Measurements from ENCODE around the gene GNPDA1.

The GNPDA1 gene

DNA sequence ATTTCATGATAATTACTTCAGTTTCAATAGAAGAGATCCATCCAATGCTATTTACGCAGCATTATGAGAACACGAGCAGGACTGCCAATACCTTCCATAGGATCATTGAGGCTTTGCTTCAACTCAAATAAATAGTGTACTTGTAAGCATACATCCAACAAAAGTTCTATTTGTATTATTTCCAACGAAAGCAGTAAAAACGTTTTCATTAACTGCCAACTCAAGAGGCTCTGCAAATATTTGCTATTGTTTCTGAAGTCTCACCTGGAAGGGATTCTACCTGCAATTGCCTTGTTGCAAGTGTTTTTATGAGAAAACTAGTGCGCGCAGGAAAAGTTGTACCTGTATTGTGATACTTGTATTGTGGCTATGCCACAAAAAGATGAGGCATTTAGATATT, 11.0 kb upstream of the GNPDA1 start:
- H3K79me2 ChIP-seq (ENCODE audit: control insufficient read depth, insufficient read depth, low read length, unreplicated experiment) = no peaks in the 10 kb centered on the region
- peaks cover 12% of the 10 kb centered on the region for H3K4me1 ChIP-seq (ENCODE audit: control insufficient read depth, insufficient read depth, low read length, unreplicated experiment)
- no peak overlapping the region; the same call in 1 of the 2 replicates for H3K4me3 ChIP-seq (ENCODE audit: low read depth, low read length)
- no peak overlapping the region for H3K27ac ChIP-seq (ENCODE audit: low read depth, low read length)
- H3K27me3 ChIP-seq (ENCODE audit: insufficient read depth, low read length) = no peaks in the 10 kb centered on the region
- H2AFZ ChIP-seq (ENCODE audit: low read length, unreplicated experiment) = no peak overlapping the region
- no peaks in the 10 kb centered on the region for H3K36me3 ChIP-seq (ENCODE audit: insufficient read depth, low read length)

DNA sequence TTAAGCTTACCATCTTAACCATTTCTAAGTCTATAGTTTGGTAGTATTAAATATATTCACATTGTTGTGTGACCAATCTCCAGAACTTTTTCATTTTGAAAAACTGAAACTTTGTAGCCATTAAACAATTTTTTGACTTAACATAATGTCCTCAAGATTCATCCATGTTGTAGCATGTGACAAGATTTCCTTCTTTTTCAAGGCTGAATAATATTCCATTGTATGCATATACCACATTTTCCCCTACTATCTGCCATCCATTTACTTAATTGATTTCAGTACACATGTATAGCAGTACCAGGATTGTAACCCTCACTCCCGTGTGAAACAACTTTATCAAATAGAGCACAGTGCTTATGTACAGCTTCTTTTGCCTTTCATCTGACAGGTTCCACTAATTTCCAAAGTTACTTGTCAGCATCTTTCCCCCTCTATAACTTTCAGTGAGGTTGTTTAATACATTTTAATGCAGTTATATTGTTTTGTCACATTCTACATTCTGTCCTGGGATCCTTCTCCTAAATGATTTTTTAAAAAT, 7.4 kb upstream of the GNPDA1 start:
- H3K79me2 ChIP-seq (ENCODE audit: control insufficient read depth, insufficient read depth, low read length, unreplicated experiment) = no peaks in the 10 kb centered on the region
- no peak overlapping the region for H2AFZ ChIP-seq (ENCODE audit: low read length, unreplicated experiment)
- H3K36me3 ChIP-seq (ENCODE audit: insufficient read depth, low read length) = no peaks in the 10 kb centered on the region
- peaks cover 21% of the 10 kb centered on the region for H3K4me1 ChIP-seq (ENCODE audit: control insufficient read depth, insufficient read depth, low read length, unreplicated experiment)
- no peaks in the 10 kb centered on the region for H3K27me3 ChIP-seq (ENCODE audit: insufficient read depth, low read length)
- no peak overlapping the region for H3K27ac ChIP-seq (ENCODE audit: low read depth, low read length)
- no peak overlapping the region for H3K4me3 ChIP-seq (ENCODE audit: low read depth, low read length)

DNA sequence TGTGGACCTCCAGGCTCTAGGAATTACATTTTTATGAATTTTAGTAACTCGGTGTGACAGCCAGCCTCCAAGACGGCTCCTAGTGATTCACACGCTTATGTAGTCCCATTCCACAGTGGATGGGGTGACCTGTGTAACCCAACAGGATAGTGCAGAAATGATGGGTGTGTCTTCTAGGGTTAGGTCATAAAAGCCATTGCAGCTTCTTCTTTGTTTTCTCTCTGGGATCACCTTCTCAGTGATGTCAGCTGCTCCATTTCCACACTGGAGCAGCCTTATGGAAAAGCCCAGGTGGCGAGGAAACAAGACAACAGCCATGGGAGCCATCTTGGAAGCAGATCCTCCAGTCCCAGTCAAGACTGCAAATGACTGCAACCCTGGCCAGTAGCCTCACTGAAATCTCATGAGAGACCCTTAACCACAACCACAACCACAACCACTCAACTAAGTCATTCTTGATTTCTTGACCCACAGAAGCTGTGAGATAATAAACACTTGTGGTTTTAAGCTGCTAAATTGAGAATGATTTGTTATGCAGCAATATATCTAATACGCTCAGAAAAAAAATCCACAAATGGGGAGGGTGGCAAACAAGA, 5.1 kb upstream of the GNPDA1 start:
- Histone ChIP-seq H3K79me2 (ENCODE audit: control insufficient read depth, insufficient read depth, low read length, unreplicated experiment) (no peaks in the 10 kb centered on the region), H2AFZ (ENCODE audit: low read length, unreplicated experiment) (no peak overlapping the region), H3K4me1 (ENCODE audit: control insufficient read depth, insufficient read depth, low read length, unreplicated experiment) (peaks cover 34% of the 10 kb centered on the region), H3K27ac (ENCODE audit: low read depth, low read length) (no peak overlapping the region), H3K36me3 (ENCODE audit: insufficient read depth, low read length) (no peaks in the 10 kb centered on the region), H3K4me3 (ENCODE audit: low read depth, low read length) (no peak overlapping the region), H3K27me3 (ENCODE audit: insufficient read depth, low read length) (no peaks in the 10 kb centered on the region)

DNA sequence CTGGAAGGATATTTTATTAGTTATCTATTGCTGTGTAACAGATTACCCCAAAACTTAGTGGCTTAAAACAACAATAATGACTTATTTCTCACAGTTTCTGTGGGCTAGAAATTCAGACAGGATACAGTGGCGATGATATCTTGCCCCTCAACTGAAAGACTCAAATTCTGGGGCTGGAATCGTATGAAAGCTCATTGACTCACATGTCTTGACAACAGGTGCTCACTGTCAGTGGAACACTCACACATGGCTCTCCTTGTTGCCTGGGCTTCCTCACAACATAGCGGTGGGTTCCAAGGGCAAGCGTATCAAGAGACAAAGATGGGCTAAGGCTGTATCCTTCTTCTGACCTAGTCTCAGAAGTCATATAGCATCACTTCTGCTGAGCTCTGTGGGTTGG, 3.7 kb upstream of the GNPDA1 start:
- Histone ChIP-seq H3K4me1 (ENCODE audit: control insufficient read depth, insufficient read depth, low read length, unreplicated experiment) (peaks cover 39% of the 10 kb centered on the region), H3K79me2 (ENCODE audit: control insufficient read depth, insufficient read depth, low read length, unreplicated experiment) (no peaks in the 10 kb centered on the region), H3K27ac (ENCODE audit: low read depth, low read length) (peak overlapping the region; percentile 9; the same call in 1 of the 2 replicates), H3K4me3 (ENCODE audit: low read depth, low read length) (no peak overlapping the region), H3K27me3 (ENCODE audit: insufficient read depth, low read length) (no peaks in the 10 kb centered on the region), H2AFZ (ENCODE audit: low read length, unreplicated experiment) (no peak overlapping the region), H3K36me3 (ENCODE audit: insufficient read depth, low read length) (no peaks in the 10 kb centered on the region)

DNA sequence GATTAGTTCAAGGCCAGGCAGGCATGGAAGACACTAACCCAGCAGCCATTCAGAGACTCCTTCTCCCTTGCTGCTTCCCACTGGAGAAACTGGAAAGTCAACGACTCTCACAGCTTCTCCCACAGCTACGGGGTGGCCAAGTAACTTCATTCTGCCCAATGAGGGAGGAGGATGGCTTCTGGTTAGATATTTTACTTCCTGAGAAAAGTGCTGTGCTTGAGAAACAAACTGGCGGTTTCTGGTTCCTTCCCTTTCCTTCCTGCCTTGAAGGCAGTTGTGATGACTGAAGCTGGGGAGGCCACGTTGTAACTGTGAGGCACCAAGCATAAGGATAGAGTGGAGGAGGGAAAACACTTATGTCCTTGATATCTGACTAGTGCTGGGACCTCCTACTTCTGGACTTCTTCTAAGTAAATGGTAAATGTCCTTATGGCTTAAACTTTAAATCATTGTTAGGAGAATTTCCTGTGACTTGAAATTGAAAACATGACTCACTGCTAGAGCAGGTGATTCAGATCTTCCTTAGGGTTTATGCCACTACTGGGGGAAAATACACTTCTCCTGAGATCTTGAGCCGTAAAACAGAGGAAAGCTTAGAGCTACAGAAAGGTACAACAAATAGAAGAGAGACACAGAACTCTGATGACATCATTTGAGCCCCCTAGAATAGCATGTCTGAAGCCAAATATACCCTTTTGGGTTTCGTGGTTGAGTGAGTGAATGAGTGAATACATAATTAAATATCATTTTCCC, 3.1 kb upstream of the GNPDA1 start:
- Histone ChIP-seq H3K79me2 (ENCODE audit: control insufficient read depth, insufficient read depth, low read length, unreplicated experiment) (no peaks in the 10 kb centered on the region), H3K4me3 (ENCODE audit: low read depth, low read length) (no peak overlapping the region), H3K27ac (ENCODE audit: low read depth, low read length) (peak overlapping the region; percentile 9; the same call in 1 of the 2 replicates), H3K27me3 (ENCODE audit: insufficient read depth, low read length) (no peaks in the 10 kb centered on the region), H3K4me1 (ENCODE audit: control insufficient read depth, insufficient read depth, low read length, unreplicated experiment) (peaks cover 43% of the 10 kb centered on the region), H3K36me3 (ENCODE audit: insufficient read depth, low read length) (no peaks in the 10 kb centered on the region), H2AFZ (ENCODE audit: low read length, unreplicated experiment) (no peak overlapping the region)

DNA sequence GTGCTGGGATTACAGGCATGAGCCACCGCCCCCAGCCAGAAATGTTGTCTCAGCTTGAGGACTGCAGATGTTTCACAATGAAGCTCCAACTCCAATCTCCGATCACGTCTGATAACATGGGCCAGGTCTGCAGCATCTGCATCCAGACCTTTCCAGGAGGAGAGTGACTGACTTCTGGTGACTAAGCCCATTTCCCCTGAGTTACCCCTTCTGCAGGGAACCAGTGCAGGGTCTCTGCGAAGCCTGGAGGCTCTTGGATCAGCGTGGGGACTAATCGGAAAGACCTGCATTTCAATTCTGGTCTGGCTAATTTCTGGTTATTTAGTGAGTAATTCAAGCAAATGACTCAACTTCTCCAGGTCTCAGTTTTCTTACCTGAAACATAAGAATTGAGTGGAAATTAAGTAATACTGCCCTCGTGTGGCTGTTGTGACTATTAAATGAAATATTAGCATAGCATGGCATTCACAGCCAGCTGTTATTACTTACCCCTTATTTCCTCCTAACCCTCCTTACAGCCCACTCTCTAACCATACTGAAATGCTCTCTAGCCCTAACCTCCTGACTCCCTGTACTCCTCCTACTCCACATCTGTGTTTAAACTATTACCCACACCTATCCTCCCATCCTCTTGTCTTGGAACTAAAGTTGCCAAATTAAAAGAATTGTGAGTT, 2.2 kb upstream of the GNPDA1 start:
- Histone ChIP-seq H3K36me3 (ENCODE audit: insufficient read depth, low read length) (no peaks in the 10 kb centered on the region), H3K27me3 (ENCODE audit: insufficient read depth, low read length) (no peaks in the 10 kb centered on the region), H2AFZ (ENCODE audit: low read length, unreplicated experiment) (no peak overlapping the region), H3K4me1 (ENCODE audit: control insufficient read depth, insufficient read depth, low read length, unreplicated experiment) (peaks cover 43% of the 10 kb centered on the region), H3K79me2 (ENCODE audit: control insufficient read depth, insufficient read depth, low read length, unreplicated experiment) (no peaks in the 10 kb centered on the region), H3K27ac (ENCODE audit: low read depth, low read length) (no peak overlapping the region), H3K4me3 (ENCODE audit: low read depth, low read length) (no peak overlapping the region)

DNA sequence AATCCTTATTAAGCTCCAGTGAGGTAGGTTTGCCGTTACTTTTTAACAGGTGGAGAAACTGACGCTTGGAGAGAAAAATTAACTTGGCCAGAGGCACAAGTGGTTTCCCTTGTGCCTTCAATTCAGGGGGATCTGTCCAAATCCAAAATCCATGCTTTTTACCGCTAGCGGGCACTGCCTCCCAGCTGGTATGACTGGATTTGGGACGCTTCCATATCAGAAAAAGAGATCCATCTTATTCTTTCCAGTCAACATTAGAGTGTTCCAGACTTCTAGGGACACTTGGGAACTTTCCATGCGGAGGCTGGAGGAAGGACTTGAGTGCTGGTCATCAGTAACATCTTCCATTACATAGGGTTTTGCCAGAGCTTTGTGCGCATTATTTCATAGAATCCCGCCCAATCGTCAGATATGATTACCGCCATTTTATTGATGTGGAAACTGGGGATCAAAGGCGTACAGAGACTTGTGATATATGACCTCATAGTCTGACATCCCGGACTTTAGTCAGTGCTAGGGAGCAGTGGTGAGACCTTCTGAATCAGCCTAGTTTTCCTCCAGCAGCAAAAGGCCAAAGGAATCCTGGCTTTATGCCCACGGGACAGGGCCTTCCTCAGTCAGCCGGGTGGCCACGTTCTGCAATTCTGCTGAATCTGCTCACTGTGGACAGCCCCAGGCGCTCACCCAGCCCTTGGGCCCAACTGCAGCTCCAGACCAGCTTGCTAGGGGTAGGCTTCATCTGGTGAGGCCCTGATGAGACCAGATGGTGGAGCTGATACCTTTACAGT, 1.1 kb upstream of the GNPDA1 start:
- Histone ChIP-seq H2AFZ (ENCODE audit: low read length, unreplicated experiment) (no peak overlapping the region), H3K27me3 (ENCODE audit: insufficient read depth, low read length) (no peaks in the 10 kb centered on the region), H3K4me3 (ENCODE audit: low read depth, low read length) (peak overlapping the region; percentile 80), H3K27ac (ENCODE audit: low read depth, low read length) (peak overlapping the region; percentile 78), H3K36me3 (ENCODE audit: insufficient read depth, low read length) (no peaks in the 10 kb centered on the region), H3K79me2 (ENCODE audit: control insufficient read depth, insufficient read depth, low read length, unreplicated experiment) (no peaks in the 10 kb centered on the region), H3K4me1 (ENCODE audit: control insufficient read depth, insufficient read depth, low read length, unreplicated experiment) (peaks cover 43% of the 10 kb centered on the region)

DNA sequence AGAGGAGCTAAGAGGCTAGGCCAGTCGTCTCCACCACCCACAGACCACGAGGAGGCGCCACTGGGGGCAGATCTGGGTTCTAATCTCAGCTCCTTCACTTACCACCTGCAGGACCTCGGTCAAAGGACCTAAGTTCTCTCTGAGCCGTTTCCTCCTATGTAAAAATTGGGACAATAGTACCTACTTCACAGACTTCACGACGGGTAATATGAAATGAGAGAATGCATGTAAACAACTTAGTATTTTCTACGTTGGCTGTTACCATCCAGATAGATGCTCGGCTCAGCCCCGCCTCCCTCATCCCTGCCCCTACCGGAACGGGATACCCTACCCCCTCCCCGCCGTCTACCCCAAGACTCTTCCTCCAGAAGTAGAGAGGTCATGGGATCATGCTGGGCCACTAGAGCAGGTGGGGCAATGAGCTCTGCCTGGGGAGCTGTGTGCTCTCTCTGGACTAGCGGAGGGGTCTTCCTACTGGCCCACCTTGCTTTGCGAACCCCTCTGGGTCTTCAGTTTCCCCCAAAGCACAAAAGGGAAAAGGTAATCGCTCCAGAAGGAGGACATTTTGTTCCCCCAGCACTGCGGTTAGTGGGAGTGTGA, 541 bp downstream of the GNPDA1 start:
- H3K36me3 ChIP-seq (ENCODE audit: insufficient read depth, low read length) = peaks cover 3% of the 10 kb centered on the region; the same call in 1 of the 2 replicates
- peak overlapping the region; percentile 19 for H2AFZ ChIP-seq (ENCODE audit: low read length, unreplicated experiment)
- H3K4me1 ChIP-seq (ENCODE audit: control insufficient read depth, insufficient read depth, low read length, unreplicated experiment) = peaks cover 43% of the 10 kb centered on the region
- peak overlapping the region; percentile 80 for H3K4me3 ChIP-seq (ENCODE audit: low read depth, low read length)
- peak overlapping the region; percentile 48; the same call in 1 of the 2 replicates for H3K27ac ChIP-seq (ENCODE audit: low read depth, low read length)
- H3K27me3 ChIP-seq (ENCODE audit: insufficient read depth, low read length) = no peaks in the 10 kb centered on the region
- H3K79me2 ChIP-seq (ENCODE audit: control insufficient read depth, insufficient read depth, low read length, unreplicated experiment) = no peaks in the 10 kb centered on the region

DNA sequence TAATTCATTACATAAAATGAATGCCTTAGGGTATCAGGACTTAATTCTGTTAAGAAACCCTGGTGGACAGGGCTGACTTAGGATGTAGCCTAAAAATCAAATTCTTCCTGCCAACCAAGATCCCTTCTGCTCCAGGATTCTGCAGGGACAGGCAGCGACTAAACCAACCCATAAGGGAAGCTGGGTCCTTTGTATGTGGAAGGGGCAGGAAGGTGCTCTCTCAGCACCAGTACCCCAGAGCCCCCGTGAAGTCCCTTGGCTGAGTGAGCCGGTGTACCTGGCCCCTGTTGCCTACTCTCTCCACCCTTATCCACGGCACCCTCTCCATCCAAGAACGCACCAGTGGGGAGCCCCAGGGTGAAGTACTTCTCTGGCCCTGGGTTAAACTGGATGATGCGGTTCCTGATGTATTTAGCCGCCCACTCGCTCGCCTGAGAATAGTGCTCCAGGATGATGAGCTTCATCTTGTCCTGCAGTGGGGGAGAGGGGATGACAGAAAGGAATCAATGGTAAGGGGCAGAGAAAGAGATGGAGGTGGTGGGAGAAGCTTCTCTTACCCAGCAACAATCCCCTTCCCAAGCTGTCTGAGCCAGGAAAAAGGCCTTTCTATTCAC, 1.1 kb downstream of the GNPDA1 start:
- Histone ChIP-seq H3K4me3 (ENCODE audit: low read depth, low read length) (peak overlapping the region; percentile 80), H3K36me3 (ENCODE audit: insufficient read depth, low read length) (peaks cover 3% of the 10 kb centered on the region; the same call in 1 of the 2 replicates), H3K27ac (ENCODE audit: low read depth, low read length) (no peak overlapping the region), H3K4me1 (ENCODE audit: control insufficient read depth, insufficient read depth, low read length, unreplicated experiment) (peaks cover 42% of the 10 kb centered on the region), H3K27me3 (ENCODE audit: insufficient read depth, low read length) (no peaks in the 10 kb centered on the region), H3K79me2 (ENCODE audit: control insufficient read depth, insufficient read depth, low read length, unreplicated experiment) (no peaks in the 10 kb centered on the region), H2AFZ (ENCODE audit: low read length, unreplicated experiment) (no peak overlapping the region)
